HG03442 (cell line): ENCODE data around the gene KMT2C.
"Not testable (repeated sequence)": the region's sequence is repeated elsewhere in the genome, so short reads cannot be mapped to it uniquely, and the experiment has no call there.

Experiments used
- ATAC-seq: cut with Tn5 transposase; IDR thresholded peaks from one replicate; pipeline ENCODE4 v1.9.1; 2021; ENCODE audit warnings: mild to moderate bottlenecking, moderate library complexity; ENCODE audit not compliant: unreplicated experiment

Gene KMT2C

DNA sequence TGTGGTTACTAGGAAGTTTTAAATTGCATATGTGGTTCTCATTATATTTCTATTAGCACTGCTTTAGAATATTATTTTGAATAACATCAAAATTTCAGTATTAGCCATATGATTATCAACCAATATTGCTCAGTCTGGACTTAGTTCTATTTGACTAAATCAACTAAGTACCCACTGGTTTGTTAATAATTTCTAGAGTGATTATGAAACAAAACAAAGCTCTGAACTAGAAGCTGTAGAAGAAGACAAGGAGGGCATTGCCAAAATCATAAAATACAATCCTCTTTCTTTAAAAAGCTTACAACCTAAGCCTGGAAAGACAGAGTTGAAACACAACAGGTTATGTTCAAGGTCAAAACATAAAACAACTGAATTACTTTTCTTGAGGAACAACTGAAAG, 204.7 kb downstream of the KMT2C start:
- ATAC-seq = no peak

DNA sequence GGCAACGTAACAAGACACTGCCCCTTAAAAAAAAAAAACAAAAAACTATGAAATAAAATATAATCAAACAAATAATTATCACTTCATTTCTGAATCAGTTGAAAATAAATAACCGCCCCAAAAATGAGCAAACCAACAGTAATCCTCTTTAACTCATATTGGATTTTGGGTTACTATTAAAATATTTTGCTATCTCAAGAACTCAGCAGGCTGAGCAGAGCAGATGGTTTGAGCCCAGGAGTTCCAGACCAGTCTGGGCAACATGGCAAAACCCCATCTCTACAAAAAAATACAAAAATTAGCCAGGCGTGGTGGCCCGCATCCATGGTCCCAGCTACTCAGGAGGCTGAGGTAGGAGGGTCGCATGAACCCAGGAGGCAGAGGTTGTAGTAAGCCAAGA, 216.2 kb downstream of the KMT2C start:
- ATAC-seq = not testable (repeated sequence)

DNA sequence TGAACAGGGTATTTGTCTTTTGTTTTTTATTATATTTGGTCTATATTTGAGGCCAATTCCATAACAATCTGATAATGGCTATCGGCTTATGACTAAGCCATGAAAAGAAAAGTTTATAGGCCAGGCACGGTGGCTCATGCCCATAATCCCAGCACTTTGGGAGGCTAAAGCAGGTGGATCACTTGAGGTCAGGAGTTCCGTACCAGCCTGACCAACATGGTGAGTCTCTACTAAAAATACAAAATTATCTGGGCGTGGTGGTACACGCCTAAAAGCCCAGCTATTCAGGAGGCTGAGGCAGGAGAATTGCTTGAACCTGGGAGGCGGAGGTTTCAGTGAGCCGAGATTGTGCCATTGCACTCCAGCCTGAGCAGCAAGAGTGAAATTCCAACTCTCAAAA, 227.0 kb downstream of the KMT2C start:
- not testable (repeated sequence) for ATAC-seq

DNA sequence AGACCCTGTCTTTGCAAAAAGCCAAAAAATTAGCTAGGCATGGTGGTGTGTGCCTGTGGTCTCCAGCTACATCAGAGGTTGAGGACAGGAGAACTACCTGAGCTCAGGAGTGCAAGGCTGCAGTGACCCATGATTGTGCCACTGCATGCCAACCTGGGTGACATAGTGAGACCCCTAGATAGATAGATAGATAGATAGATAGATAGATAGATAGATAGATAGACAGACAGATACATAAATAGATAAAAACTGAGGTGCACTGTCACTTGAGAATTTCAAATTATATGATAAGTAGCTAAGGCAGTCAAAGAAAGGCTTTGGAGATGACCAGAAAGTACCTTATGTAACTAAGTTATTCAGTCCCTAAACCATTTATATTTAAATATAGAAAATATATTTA, 231.4 kb downstream of the KMT2C start:
- not testable (repeated sequence) for ATAC-seq

DNA sequence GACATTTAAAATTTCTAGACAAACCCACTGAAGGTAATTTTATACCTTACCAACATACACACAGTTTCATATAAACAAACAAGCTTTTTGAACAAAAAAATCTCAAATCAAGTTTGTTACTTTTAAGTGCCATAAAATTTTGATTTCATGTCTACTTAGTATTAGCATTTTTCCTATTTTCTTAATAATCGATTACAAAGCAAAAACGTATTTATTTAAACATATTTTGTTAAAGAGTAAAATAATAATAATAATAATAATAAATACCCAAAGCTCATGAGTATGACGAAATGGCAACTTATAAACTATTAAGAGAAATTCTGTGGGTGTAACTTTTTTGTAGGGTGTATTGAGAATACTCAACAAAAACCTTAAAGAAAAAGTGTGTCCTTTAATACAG, 232.7 kb downstream of the KMT2C start:
- ATAC-seq = no peak

DNA sequence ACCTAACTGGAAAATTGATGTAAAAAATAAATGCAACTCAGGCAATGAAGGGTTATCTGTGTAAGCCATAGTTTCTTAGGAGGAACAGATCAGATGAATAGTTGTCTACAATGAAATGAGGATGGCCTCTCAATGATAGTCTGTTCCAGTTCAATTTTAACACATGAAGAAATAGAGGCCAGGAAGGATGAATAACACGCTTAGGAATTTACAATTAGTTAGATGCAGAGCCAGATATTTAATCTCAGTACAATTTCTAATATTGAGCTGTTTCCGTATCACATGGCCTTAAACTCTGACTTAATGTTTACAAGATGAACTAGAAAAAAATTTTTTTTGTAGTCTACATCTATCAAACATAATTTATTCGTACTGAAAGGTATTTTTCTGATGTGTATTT, 233.7 kb downstream of the KMT2C start:
- no peak for ATAC-seq

DNA sequence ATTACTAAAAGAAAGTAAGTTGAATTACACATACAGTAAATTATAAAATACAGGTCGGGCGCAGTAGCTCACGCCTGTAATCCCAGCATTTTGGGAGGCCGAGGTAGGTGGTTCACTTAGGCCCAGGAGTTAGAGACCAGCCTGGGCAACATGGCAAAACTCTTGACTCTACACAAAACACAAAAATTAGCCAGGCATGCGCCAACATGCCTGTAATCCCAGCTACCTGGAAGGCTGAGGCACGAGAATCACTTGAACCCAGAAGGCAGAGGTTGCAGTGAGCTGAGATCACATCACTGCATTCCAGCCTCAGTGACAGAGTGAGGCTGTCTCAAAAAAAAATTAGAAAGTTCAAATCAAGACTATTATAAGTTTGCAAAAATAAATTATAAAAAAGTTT, 235.4 kb downstream of the KMT2C start:
- ATAC-seq = no peak

DNA sequence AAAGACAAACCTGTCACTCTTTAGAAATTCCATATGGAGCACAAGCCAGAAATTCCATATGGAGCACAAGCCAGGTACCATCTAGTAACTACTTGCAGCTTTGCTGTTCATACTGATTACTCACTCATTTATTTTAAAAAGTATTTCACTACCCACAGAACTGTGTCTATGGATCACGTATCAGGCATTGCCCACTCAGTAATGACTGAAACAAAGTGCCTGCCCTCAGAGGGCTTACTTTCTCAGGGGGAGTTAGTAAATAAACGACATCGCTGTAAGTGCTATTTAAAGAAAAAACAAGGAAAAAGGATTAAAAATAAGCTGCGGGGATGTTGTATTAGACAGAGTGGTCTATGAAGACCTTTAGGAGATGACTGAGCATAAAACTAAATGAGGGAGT, 239.4 kb downstream of the KMT2C start:
- no peak for ATAC-seq

DNA sequence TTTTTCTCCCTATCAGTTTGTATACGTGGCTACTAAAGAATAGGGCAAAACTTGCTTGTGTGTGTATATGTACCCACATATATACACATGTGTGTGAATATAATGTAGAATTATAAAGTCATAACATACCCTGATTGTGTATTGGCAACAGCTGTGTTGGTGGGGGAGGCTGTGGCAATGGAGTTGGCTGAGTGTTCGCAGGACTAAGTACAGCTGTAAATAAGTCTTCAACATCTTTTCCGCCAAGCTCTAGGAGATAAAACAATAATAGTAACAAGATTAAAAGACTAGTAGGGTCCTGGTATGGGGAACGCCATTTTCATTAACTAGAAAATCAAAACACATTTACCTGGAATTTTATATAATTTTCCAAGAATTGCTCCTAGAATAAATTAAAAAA, 241.9 kb downstream of the KMT2C start:
- no peak for ATAC-seq

DNA sequence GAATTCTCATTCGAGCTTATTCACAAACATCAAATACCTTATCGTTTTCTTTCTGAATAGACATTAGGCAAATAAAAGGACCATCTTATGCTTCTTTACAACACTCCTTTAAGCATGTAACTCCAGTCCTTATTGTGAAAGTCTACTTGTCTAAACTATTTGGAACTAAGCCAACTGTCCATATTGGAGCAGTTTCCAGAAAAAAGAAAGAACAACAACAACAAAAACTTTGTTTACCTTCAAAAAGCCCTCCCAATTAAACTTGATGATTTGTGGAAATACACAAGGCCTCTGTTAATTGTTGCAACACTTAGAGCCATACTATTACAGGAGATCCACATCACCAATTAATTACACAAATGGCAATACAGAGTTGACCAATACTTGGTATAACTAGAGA, 246.7 kb downstream of the KMT2C start:
- ATAC-seq = no peak

DNA sequence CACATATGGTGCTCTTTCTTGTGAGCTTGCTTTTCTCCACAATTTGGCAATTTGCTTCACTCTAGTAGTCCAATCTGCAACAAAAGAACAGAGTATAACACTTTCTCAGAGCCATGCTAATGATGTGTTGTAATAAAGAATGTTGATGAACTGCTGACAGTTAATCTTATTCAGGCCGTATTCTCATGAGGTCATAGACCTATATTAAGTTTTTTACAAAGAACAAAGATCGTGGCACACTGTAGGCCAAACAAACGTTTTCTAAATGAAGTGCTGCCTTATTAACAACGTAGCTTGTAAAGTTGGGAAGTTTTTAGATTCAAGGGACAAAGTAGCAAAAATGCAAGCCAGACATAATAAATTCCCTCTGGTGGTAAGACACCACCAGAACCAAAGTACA, 250.2 kb downstream of the KMT2C start:
- ATAC-seq = no peak

DNA sequence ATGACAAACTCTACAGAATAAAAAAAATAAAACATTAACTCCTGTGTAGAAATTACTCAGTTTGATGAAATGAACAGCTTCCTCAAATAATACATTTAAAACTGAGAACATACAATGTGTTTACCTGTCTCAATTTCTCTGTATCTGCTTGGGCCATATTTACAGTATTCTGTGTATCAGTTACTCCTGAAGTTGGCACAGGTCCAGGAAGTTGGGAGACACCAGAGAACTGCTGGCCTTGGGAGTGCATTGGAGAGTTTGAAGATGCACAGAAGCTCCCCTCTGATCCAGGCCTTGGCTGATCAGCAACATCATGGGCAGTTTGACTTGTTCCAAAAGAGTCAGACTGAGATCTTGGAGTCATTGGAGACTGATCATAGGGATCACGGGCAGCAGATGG, 255.2 kb downstream of the KMT2C start:
- ATAC-seq = no peak

DNA sequence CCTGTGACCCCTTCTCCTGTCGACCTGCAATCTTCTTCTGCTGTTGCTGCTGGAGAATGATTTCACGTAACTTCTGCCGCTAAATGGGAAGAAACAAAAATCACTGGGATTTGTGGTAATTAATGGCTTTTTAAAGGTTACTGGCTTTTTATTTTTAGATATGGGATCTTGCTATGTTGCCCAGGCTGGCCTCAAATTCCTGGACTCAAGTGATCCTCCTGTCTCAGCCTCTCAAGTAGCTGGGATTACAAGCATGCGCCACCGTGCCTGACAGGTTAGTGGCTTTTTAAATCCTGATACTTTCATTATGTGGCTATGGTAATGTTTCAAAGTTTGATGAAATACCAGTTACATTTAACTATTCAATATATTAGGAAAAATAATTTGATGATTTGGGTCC, 255.8 kb downstream of the KMT2C start:
- ATAC-seq = no peak

DNA sequence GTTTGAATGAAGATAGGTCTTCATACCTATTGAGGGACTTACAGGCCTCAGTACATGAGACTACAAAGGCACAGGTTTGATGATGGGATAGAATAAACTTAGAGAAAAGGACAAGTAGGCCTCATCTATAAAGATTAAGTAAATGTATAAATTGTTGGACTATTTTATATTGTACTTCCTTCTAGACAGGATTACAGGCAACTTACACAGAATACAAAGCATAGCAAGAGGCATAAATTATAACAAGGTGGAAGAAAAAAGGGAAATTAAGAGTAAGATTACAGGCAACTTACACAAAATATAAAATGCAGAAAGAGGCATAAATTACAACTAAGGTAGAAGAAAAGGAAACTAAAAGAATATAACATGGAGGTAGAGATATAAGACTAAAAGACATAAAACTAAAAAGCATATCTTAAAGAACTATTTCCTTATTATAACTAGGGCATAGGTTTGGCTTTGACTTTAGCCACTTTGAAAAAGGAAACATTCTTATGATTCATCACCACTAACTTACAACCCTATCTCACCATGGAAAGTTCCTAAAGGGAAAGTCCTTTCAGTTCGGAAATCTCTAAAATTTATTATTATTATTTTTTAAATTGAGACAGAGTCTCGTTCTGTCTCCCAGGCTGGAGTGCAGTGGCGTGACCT, 257.3 kb downstream of the KMT2C start:
- no peak for ATAC-seq

DNA sequence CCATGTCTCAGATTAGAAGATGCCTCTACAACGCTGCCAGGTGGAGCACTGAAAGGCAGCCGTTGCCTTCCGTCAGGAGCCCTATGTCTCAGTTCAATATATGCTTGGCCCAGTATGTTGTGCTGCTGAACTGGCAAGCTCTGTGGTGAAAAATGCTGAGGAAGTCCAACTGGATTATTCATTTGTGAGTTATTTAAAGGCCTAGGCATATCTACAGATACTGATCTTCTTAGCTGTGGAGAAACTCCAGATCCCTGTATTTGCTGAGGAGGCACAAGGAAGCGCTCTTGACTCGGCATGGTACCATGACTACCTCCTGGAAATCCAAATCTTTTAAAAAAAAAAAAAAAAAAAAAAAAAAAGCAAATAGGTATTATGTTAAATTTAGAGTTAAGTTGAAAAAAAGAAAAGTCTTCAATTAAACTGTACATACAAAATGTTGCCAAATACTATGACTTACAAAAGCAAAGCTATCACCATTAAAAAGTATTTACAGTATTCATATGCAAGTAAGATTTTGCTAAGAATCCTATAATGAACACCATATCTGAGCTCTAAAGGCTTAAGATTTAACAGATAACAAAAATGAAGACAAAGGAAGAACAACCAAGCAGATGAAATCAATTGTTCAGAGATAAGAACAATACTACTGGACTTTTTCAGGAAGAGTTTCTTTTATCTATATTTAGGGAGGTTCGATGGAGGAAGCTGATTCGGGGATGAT, 258.0 kb downstream of the KMT2C start:
- no peak for ATAC-seq

DNA sequence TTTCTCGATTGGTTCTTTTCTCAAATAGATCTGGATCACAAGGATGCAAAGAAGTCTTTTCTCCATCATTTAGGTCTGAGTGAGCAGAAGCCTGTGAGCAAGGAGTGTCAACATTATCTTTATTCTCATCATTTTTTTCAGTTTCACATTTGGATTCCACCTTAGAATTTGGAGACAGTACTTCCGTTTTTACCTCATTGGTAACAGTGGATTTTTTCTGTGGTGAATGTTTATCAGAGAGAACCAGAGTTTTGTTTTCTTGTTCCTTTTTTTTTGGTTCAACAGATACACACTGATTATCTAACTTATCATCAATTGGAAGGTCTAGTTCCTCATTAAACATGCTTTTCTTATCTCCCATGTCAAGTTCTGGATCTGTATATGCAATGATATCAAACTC, 259.0 kb downstream of the KMT2C start:
- peak; percentile 53 for ATAC-seq

DNA sequence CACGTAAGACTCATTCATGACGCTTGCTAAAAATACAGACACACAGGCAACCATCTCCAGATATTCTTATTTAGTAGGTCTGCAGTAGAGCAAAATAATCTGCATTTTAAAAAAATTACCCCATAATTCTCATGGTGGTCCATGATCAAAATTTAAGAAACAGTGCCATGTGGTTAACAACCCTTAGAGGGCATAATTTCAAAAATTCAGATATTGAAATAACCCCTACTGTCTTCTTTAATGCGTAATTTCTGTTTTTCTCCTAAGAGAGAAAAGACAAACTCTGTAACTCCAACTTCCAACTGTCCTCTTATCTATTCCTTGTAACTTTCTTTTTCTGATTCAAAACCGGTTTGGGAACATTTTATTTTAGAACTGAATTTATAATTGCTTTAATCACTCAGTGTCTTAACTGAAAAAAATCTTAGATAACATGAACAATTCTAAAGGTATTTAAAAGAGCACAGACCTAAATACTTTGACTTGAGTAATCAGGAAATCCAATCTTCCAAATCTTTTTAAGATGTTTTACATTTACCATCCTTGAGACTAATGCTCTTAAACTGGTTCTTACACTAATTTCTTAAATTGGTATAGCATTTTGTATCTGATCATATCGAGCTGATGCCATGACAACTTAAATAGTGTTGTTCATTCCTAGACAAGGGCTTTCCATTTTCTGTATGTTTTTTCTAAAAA, 262.3 kb downstream of the KMT2C start:
- ATAC-seq = no peak

DNA sequence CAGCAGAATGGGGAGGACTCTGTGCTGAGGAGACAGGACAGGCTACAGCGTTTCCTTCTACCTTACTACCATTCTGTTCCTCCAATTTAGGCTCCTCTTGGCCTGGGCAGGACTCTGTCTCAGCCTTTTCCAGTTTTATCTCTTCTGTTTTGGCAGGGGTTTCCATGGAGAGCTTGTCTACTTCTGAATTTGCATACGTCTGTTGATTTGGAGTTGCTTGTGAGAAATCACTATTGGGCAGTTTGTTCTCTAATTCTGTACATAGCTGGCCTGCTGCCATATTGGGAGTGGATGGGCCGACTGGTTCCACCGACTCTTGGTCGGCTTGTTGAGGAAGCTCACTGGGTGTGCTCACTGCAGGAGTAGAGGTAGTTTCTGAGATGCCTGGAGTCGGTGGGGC, 273.5 kb downstream of the KMT2C start:
- no peak for ATAC-seq

DNA sequence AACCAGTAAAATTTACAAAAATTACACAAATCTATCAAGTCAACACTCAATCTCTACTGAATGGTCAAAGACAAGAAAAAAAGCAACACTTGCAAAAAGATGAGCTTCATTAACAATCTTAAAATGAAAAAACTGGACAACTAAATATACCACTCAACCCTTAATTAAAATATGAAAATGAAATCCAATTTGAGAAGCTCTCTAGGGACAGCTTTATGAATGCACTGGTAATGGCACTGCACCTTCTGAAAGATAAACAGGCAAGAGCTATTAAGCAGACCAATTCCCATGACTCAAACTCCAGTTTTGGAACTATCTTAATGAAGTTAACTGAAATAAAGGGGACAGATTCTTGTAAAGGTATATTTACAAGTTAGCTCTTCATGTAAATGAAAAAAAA, 274.6 kb downstream of the KMT2C start:
- no peak for ATAC-seq

DNA sequence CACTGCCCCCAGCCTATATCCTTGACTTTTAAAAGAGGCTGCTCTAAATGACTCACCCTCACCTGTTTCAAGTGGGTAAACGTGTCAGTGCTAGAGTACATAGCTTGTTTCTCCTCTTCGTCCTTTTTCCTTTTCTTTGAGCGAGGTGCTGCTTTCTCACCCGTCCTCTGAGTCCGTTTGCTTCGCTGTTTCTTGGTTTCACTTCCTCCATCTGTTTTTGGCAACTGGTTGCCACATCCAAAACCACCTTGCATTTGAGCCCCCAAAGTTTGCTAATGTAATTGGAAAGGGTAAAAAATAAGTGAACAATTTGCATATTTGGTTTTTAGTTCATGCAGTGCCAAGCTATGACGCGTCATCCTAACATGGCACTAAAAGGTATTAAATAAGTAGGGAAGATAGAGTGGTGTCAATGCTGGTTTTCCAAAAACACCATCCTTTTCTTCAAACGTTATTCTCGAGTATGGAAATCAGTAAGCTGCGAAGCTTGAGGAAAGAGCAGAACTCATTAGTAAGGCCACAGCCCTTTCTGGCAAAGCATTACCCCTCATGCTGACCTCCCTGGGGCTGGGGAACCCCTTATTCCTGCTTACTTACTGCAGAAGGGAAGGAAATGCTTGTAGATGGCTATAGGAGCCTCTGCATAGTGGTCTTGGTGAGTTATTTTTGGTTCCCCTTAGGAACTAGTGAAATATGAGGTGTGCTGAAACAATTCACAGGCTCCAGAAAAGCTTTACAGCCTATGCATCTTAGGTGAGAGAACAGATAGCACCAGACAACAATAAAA, 276.8 kb downstream of the KMT2C start:
- peak; percentile 91 for ATAC-seq

DNA sequence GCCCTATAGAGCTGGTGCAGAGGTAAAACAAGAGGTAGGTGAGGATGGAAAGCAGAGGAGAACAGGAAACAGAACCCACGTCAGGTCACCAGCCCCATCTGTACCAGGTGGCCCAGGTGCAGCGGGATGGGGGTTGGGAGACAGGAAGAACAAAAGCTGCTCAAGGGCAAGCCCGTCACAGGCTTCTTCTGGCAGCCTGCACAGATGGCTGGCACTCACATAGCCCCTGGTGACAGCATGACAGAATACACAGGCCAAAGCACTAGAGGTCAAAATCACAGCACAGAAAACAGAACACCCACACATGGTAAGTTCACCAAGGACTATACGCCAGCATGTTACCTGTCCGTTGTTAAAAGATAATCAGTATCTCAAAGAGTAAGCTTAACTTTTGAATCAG, 283.5 kb downstream of the KMT2C start:
- ATAC-seq = no peak
